IPS DF 6.9 (cell line): Measurements from ENCODE around the gene UNKL.

Experiments used
- DNase-seq: peaks from one replicate; pipeline ENCODE4 v3.0.0-alpha.2; 2013; ENCODE audit warnings: low read depth, low spot score
- H3K27ac ChIP-seq: one replicate; pipeline ENCODE4 v1.5.1; 2013; ENCODE audit warnings: low read length, control low read depth
- H3K27me3 ChIP-seq: 2 replicates; pipeline ENCODE4 v1.6.1; 2013; ENCODE audit warnings: mild to moderate bottlenecking, low read length; ENCODE audit not compliant: control insufficient read depth, insufficient read depth
- H3K36me3 ChIP-seq: 2 replicates; pipeline ENCODE4 v1.6.1; 2013; ENCODE audit warnings: low read length; ENCODE audit not compliant: control insufficient read depth, insufficient read depth
- H3K4me1 ChIP-seq: 2 replicates; pipeline ENCODE4 v1.6.1; 2013; ENCODE audit warnings: low read length; ENCODE audit not compliant: control insufficient read depth, insufficient read depth
- H3K4me3 ChIP-seq: 2 replicates; pipeline ENCODE4 v1.5.1; 2013; ENCODE audit warnings: mild to moderate bottlenecking, low read length
- H3K9me3 ChIP-seq: 2 replicates; pipeline ENCODE4 v1.6.1; 2013; ENCODE audit warnings: low read length, inconsistent platforms; ENCODE audit not compliant: control insufficient read depth, insufficient read depth
- WGBS: extraction: QIAGEN DNeasy Blood & Tissue Kit; methylation state at CpG from one replicate; pipeline ENCODE4 v1.1.7; 2013; ENCODE audit warnings: mixed read lengths, missing lambda C conversion rate; ENCODE audit not compliant: insufficient read length, insufficient coverage; 5-methylcytosine and 5-hydroxymethylcytosine counted together

The UNKL gene

DNA sequence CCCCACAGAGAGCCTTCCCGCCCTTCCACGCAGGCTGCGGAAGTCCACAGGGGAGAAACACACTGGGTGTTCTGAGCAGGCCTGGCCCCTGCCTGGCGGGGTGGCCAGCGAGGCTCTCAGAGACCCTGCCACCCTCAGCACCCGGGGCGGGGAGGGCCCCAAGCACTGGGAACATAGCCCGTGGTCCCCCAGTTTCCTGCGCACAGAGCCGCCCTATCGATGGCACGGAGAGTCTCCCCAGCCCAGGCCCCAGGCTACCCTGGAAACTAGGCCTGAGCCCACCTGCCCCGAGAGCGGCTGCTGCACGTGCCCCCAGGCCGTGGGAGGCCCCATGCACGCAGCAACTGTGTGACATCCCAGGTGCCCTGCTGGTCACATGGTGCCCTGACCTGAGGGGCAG lies 40.1 kb upstream of the UNKL start:
- H3K4me1 ChIP-seq, result no peaks in the 10 kb centered on the region

DNA sequence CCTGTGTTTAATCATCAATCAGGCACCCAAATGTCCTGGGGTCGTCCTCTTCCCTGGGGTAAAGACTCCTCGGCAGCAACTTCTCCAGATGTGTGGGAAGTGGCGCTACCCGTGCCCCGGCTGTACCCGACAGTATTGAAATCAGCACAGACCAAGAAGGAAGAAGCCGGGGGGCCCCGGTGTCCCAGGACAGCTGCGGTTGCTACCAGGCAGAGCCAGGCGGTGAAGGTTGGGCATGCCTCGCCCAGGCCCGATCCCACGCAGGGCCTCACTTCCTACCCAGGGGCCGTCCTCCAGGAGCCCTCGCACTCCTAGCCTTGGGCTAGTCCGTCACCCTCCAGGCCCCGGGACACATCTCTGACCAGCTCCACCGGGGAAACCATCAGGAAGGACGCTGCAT lies 38.8 kb upstream of the UNKL start:
- H3K4me1 ChIP-seq, result no peaks in the 10 kb centered on the region
- H3K9me3 ChIP-seq, result no peaks in the 10 kb centered on the region
- H3K4me3 ChIP-seq, result no peak overlapping the region
- no peaks in the 10 kb centered on the region for H3K27me3 ChIP-seq
- DNase-seq, result no peak
- H3K27ac ChIP-seq, result no peak overlapping the region
- WGBS, result no CpG with 5 or more reads among the region's 19 CpGs
- peaks cover 45% of the 10 kb centered on the region for H3K36me3 ChIP-seq

More for the DNA sequence above, 40.1 kb upstream of the UNKL start:
- Histone ChIP-seq H3K4me3 (no peak overlapping the region), H3K27me3 (no peaks in the 10 kb centered on the region), H3K27ac (no peak overlapping the region), H3K9me3 (no peaks in the 10 kb centered on the region), H3K36me3 (peaks cover 40% of the 10 kb centered on the region)
- DNase-seq, result no peak
- no CpG with 5 or more reads among the region's 17 CpGs for WGBS

GRCh38 chr16:1452530-1452929 lies 38.0 kb upstream of the UNKL start:
- Histone ChIP-seq H3K9me3 (no peaks in the 10 kb centered on the region), H3K27me3 (no peaks in the 10 kb centered on the region), H3K4me1 (no peaks in the 10 kb centered on the region), H3K36me3 (peaks cover 50% of the 10 kb centered on the region), H3K27ac (no peak overlapping the region), H3K4me3 (no peak overlapping the region)
- no peak for DNase-seq
- WGBS, result no CpG with 5 or more reads among the region's 20 CpGs

DNA sequence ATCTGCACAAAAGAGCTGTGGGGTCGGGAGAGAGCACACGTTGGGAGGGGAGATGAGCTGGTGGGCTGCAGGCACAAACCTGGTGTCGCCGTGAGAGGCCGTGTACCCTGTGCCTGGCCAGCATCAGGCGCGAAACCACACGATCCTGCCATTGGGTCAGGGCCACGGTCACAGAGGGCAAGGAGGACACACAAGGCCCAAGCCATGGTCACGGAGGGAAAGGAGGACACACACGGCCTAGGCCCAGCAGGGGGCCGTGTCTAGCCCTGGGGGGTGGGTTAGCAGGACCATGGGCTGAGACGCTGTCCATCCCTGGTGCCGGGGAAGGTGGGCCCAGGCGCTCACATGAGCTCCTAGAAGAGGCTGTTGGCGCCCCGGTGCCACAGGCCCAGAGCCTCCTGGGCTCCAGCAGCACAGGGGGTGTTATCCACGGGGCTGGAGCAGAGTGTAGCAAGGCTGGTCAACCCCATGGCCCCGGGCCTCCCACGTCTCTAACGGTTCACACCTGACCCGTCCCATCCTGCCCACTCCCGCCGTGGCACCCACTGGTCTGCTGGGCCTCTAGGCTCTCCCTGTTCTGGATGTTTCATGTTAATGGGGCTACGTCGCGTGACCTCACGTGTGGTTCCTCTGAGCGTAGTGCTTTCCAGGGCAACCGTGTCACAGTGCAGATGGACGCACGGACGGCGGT lies 37.3 kb upstream of the UNKL start:
- no CpG with 5 or more reads among the region's 34 CpGs for WGBS
- Histone ChIP-seq H3K36me3 (peaks cover 52% of the 10 kb centered on the region), H3K27ac (no peak overlapping the region)

DNA sequence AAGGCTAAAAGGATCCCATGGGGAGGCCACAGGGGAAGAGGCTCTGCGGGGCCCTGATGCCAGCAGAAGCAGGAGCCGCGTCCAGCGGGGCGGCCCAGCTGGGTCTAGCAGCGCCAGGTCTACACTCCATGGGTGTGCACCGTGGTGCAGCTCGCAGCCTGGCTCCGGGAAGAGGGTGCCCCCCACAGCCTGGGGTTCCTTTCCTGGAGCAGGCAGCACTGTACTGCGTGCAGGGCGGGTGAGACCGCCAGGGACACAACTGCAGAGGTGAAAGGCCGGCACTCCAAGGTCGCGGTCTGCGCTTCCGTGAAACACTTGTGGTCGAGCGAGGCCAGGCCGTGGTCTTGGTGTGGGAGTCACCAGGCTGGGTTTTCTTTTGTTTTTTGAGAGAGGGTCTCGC lies 36.3 kb upstream of the UNKL start:
- DNase-seq, result no peak
- no peaks in the 10 kb centered on the region for H3K9me3 ChIP-seq
- H3K27ac ChIP-seq, result no peak overlapping the region
- WGBS, result no CpG with 5 or more reads among the region's 21 CpGs
- H3K4me3 ChIP-seq, result no peak overlapping the region
- peaks cover 61% of the 10 kb centered on the region for H3K36me3 ChIP-seq
- no peaks in the 10 kb centered on the region for H3K27me3 ChIP-seq
- H3K4me1 ChIP-seq, result no peaks in the 10 kb centered on the region

More for the DNA sequence above, 37.3 kb upstream of the UNKL start:
- H3K4me1 ChIP-seq, result no peaks in the 10 kb centered on the region
- no peaks in the 10 kb centered on the region for H3K27me3 ChIP-seq
- no peak for DNase-seq
- H3K4me3 ChIP-seq, result no peak overlapping the region
- no peaks in the 10 kb centered on the region for H3K9me3 ChIP-seq

- DNase-seq, result no peak
- H3K4me1 ChIP-seq, result no peaks in the 10 kb centered on the region
- H3K27ac ChIP-seq, result no peak overlapping the region
- no CpG with 5 or more reads among the region's 29 CpGs for WGBS
- no peaks in the 10 kb centered on the region for H3K9me3 ChIP-seq
- H3K27me3 ChIP-seq, result no peaks in the 10 kb centered on the region
- no peak overlapping the region for H3K4me3 ChIP-seq
- peaks cover 59% of the 10 kb centered on the region for H3K36me3 ChIP-seq
Measured at GRCh38 chr16:1450218-1450617, 35.7 kb upstream of the UNKL start.

DNA sequence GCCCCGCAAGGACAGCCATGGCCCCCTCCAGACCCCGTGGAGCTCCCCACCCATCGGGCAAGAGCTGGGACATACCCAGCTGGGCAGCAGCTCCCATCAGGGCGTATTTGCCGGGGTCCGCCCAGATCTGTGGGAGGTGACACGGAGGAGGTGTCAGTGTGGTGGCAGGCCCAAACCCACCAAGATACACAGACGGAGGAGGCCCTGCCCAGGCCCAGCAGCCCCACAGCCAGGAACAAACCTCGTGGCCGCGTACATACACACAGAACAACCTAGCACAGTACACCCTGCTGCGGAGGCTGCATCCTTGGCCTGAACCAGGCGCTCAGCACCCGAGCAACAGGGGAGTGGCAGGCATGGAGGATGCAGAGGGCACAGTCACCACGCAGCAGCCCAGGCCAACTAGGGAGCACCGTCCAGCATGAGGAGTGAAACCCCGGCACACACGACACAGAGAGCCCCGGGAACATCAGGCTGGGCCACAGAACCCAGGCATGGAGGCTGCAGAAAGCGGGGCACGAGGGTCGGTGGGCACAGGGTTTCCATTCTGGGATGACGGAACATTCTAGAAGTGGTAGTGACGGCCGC lies 34.8 kb upstream of the UNKL start:
- no peak overlapping the region for H3K27ac ChIP-seq
- WGBS, result no CpG with 5 or more reads among the region's 25 CpGs
- H3K36me3 ChIP-seq, result peaks cover 51% of the 10 kb centered on the region
- no peak for DNase-seq
- H3K27me3 ChIP-seq, result no peaks in the 10 kb centered on the region
- H3K9me3 ChIP-seq, result no peaks in the 10 kb centered on the region
- H3K4me3 ChIP-seq, result no peak overlapping the region
- H3K4me1 ChIP-seq, result no peaks in the 10 kb centered on the region

- DNase-seq, result no peak
- no peaks in the 10 kb centered on the region for H3K4me1 ChIP-seq
- H3K9me3 ChIP-seq, result no peaks in the 10 kb centered on the region
- WGBS, result no CpG with 5 or more reads among the region's 30 CpGs
- H3K4me3 ChIP-seq, result no peak overlapping the region
- no peaks in the 10 kb centered on the region for H3K27me3 ChIP-seq
- no peak overlapping the region for H3K27ac ChIP-seq
- peaks cover 47% of the 10 kb centered on the region for H3K36me3 ChIP-seq
Measured at GRCh38 chr16:1448536-1449116, 34.1 kb upstream of the UNKL start.

DNA sequence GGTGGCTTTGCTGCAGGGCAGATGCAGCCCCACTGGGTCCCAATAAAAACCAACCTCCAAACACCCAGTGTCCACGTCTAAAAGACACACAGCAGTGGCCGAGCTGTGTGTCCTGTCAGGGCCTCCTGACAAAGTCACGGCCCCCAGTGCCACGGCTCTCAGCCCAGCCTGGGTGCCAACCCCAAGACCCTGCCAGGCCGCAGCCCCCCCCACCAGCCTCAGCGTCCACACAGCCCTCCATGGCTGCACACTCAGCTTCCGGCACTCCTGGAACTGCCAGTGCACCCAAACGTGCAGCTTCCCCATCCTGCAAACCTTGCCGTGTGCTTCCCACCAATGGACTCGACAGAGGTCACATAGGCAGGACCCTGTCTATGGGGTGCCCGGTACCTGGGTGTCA lies 33.5 kb upstream of the UNKL start:
- DNase-seq, result no peak
- H3K9me3 ChIP-seq, result no peaks in the 10 kb centered on the region
- H3K36me3 ChIP-seq, result peaks cover 44% of the 10 kb centered on the region
- H3K4me1 ChIP-seq, result no peaks in the 10 kb centered on the region
- H3K27ac ChIP-seq, result no peak overlapping the region
- H3K27me3 ChIP-seq, result no peaks in the 10 kb centered on the region
- no CpG with 5 or more reads among the region's 11 CpGs for WGBS
- no peak overlapping the region for H3K4me3 ChIP-seq

GRCh38 chr16:1446296-1447080 lies 32.0 kb upstream of the UNKL start:
- H3K36me3 ChIP-seq, result peaks cover 33% of the 10 kb centered on the region
- H3K4me3 ChIP-seq, result no peak overlapping the region
- H3K9me3 ChIP-seq, result no peaks in the 10 kb centered on the region
- H3K4me1 ChIP-seq, result no peaks in the 10 kb centered on the region
- no peaks in the 10 kb centered on the region for H3K27me3 ChIP-seq
- no CpG with 5 or more reads among the region's 41 CpGs for WGBS
- H3K27ac ChIP-seq, result no peak overlapping the region
- no peak for DNase-seq
